Measurements from ENCODE around the gene SLC45A1.
A peak's percentile ranks its signal among the peaks of the same experiment; 100 is the strongest.
"Not testable (repeated sequence)": the region's sequence is repeated elsewhere in the genome, so short reads cannot be mapped to it uniquely, and the experiment has no call there.

The SLC45A1 gene

GRCh38 chr1:8317647-8318381 lies at the start of gene SLC45A1:
TSS of gene SLC45A1 (plus strand) at chr1:8318114. CDS start at chr1:8324330, 6,216 bp downstream.
- DNase-seq = peak; percentile 77 to 78

DNA sequence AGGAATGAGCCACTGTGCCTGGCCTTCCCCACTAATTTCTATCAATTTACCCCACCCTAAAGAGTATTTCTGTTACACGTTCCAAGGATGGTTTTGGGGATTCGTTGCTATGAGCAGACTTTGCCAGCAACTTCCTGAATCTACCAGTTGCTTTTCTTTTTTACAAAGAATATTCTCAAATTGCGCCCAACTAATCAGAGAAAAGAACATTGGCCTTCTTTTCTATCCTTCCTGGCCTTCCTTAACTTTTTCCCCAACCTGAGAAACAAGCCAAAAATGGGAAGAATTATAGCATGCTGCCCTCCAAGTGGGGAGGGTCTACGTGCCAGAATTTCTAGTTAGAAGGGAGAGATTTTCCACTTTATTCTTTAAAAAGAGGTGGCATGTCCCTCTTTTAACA lies 44.9 kb upstream of the SLC45A1 start:
- DNase-seq = no peak

- DNase-seq = no peak
These were observed 43.6 kb upstream of the SLC45A1 start for GRCh38 chr1:8274352-8274751.

DNA sequence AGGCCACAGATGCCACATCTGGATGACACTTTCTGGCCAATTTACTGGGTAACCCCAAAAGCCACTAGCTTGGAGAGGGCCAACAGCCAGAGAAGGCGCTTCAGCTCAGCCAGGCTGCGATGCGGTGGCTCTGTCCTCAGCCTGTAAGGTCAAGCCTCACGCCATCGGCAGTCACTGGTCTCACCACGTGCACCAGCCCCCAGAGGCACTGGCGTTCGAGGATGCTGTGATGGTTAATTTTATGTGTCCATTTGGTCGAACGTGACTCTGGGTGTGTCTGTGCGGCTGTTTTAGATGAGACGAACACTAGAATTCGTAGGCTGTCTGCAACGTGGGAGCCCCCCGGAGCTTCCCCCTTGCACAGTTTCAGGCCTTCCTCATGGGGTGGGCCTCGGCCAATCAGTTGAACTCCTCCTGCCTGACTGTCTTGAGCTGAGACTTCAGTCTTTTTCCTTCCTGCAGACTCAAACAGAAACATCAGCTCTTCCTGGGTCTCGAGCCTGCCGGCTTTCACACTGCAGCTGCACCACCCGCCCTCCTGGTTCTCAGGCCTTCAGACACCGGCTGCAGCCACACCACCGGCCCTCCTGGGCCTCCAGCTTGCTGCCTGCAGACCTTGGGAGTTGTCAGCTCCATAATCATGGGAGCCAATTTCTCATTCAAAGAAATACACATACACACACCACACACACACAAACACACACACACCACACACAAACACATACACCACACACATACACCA lies 41.6 kb upstream of the SLC45A1 start:
- DNase-seq = no peak

- no peak for DNase-seq
These were observed 41.0 kb upstream of the SLC45A1 start for GRCh38 chr1:8276932-8277331.

DNA sequence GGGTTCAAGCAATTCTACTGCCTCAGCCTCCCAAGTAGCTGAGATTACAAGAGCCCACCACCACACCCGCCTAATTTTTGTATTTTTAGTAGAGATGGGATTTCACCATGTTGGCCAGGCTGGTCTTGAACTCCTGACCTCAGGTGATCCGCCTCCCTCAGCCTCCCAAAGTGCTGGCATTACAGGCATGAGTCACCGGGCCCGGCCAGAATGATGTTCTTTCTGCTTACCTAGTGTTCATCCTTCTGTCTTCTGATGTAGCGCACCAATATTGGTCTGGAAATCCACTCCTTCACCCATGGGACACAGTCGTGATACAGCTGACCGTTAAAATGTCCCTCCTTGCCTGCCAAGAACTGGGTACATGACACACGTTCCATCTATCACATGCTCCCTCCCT lies 39.2 kb upstream of the SLC45A1 start:
- not testable (repeated sequence) for DNase-seq

DNA sequence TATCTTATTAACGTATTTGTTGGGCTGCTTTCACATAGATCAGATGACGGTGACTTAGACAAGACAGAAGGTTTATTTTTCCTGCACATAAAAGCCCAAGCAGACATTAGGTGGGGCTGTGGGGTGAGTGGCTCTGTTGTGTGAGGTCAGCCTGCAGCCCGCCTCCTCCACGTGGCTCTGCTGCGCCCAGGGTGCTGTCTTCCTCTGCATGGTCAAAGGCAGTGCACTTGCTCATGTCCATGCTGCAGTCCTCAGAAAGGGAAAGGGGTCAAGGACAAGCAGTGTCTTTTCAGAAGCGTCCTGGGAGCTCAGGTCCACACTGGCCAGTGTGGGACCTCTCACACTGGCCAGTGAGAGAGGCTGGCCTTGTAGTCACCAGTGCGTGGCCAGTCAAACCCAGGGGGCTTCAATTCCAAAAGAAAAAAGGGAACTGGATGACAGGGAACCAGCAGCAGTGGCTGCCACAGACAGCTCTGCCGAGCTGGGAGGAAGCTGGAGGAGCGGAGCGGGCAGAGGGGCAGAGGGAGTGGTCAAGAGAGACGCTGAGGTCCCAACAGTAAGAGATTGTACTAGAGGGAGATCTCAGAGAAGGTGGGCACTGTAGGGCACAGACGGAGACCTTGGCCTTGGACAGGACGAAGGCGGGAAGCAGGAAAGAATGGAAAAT lies 35.9 kb upstream of the SLC45A1 start:
- DNase-seq = no peak

DNA sequence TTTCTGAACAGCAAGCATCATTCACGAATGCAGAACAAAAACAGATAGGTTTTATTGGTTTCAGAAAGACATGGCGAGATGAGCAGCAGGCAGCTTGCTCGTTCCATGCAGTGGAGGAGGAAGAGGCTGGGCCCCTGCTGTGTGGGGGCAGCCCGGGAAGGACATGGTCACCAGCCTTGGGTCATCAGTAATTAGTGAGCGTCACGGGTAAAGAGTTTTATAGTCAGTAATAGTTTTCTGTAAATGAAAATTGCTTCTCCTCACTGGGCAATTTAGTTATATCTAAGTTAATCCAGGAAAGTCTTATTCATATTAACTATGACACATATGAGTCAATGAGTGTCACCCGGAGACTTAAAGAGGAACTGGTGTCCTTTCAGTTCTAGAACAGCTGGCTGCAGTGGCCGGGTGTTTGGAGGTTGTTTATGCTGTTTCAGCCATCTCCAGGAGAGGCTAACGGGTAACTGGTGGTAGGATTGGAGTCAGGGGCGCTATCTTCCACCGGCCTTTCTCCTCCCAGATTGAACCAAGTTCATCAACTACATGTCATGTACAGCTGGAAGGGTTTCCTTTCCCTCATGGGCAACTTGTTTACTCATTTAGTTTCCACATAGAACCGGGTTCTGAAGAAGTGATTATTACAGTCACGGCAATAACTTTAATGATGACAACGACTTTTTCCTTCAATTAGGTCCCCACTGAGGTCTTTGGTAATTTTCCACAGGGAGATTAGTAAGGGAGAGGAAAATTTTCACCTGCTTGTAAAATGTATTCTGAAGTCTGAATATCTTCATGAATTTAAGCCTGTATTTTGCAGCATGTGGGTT lies 34.6 kb upstream of the SLC45A1 start:
- DNase-seq = no peak

DNA sequence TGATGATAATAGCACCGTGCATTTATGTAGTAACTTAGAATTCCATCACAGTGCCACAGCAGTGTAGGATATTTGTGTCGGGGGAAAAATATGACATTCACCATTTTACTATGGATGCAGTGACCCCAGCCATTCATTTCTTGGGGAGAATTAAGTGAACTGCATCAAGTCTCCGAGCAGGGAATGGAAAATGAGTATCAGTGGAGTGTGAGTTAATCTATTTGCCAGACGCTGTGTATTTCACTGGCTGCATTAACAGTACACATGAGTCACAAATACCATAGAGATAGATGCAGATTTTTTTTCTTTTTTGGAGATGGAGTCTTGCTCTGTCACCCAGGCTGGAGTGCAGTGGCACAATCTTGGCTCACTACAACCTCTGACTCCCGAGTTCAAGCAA lies 33.8 kb upstream of the SLC45A1 start:
- no peak for DNase-seq

GRCh38 chr1:8285103-8285502 lies 32.8 kb upstream of the SLC45A1 start:
- no peak for DNase-seq

DNA sequence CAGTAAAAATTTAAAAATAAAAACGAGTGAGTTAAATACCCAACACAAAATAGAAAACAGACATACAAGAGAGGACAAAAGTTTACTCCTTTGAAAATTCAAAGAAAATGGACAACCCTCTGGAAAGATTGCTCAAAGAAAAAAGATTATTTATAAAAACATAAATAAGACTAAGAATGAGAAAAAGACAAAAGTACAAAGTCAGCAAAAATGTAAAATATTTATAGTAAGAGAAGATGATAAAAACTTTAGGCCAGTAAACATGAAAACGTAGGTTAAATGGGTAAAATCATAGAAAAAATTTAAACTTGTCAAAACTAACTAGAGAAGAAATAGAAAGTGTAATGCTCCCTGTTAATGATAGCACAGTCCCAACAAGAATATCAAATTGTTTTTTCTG lies 31.9 kb upstream of the SLC45A1 start:
- no peak for DNase-seq

DNA sequence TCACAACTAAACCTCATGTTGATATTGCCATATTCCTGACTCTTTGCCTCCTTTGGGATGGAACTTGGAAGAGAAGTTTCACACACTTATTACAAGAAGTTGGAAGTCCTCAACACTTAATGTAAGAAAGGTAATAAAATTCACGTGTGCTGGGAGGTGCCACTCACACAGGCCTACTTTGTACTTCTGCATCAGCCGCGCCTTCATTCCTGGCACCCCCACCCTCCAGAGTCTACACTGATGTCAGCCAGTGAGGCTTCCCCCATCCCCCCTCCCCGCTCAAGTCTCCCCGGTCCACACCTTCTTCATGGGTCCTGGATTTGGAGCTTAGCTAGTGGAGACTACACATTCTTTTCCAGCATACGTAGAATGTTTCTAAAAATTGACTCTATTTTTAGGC lies 24.8 kb upstream of the SLC45A1 start:
- DNase-seq = no peak

DNA sequence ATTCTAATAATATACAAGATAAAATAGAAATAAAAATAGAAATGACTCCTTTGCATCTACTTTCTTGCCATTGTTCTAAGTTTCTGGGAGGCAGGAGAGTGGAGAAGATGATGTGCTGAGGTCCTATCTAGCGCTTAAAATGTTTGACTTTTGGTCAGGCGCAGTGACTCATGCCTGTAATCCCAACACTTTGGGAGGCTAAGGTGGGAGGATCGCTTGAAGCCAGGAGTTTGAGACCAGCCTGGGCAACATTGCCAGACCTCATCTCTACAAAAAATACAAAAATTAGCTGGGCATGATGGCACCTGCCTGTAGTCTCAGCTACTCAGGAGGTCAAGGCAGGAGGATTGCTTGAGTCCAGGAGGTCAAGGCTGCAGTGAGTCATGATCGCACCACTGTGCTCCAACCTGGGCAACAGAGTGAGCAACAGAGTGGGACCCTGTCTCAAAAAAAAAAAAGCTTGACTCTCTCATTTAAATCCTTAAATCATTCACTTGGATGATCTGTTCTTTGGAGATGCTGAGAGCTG lies 24.2 kb upstream of the SLC45A1 start:
- no peak for DNase-seq

- no peak for DNase-seq
These were observed 23.7 kb upstream of the SLC45A1 start for GRCh38 chr1:8294170-8294697.

- DNase-seq = no peak
These were observed 20.7 kb upstream of the SLC45A1 start for GRCh38 chr1:8297245-8297644.

- no peak for DNase-seq
These were observed 18.0 kb upstream of the SLC45A1 start for GRCh38 chr1:8299963-8300362.

DNA sequence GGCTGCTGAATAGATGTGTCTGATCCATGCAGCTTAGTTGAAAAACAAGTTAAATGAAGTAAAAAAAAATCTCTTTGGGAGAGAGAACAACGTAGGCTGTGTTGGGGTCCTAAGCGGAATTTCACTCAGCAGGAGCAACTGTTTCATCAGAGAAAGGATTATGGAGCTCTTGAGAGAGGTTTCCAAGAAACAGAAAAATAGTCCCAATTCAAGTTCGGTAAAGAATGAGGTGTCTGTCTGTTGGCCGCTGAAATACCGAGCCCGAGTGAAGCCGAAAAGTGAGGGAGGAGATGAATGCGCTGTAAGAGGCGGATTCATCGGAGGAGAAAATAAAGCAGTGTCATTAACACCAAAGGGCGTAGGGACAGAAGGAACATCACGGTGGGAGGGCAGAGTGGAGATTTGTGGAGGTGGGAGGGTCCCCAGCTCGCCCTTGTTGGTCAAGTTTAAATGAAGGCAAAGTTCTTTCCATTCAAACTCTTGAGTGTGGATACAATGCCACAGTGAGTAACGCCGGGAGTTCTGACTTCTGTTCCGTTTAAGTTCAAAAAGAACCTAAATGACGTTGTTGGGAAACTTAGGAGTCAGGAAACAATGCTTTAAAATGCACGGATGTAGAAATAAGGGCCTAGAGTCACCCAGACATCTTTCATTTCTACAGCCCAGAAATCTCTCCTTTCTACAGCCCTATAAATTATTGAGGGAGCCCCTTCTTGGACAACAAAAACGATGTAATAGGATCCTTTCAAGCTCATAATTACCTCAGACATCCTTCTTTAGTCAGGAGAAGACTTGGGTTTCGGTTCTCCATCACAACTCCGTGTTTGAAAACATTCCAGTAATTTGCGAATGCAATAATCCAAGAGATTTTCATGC lies 15.6 kb upstream of the SLC45A1 start:
- DNase-seq = no peak

- no peak for DNase-seq
These were observed 14.8 kb upstream of the SLC45A1 start for GRCh38 chr1:8303141-8303540.

DNA sequence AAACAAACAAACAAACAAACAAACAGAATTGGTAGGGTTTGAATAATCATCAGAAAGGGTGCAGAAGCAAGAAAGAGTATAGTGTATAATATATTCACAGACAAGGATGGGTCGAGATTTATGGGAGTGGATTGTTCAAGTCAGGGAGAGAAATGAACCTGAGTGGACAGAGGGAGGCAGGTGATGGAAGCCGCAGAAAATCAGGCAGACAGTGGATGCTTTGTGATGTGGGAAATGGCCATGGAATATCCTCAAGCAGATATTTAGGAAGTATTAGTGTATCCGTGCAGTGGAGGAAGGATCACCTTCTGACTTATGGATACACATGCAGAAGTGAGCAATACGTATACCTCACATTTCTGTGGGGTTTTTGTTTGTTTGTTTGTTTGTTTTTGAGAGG lies 14.0 kb upstream of the SLC45A1 start:
- no peak for DNase-seq

GRCh38 chr1:8307628-8308027 lies 10.3 kb upstream of the SLC45A1 start:
- no peak for DNase-seq

DNA sequence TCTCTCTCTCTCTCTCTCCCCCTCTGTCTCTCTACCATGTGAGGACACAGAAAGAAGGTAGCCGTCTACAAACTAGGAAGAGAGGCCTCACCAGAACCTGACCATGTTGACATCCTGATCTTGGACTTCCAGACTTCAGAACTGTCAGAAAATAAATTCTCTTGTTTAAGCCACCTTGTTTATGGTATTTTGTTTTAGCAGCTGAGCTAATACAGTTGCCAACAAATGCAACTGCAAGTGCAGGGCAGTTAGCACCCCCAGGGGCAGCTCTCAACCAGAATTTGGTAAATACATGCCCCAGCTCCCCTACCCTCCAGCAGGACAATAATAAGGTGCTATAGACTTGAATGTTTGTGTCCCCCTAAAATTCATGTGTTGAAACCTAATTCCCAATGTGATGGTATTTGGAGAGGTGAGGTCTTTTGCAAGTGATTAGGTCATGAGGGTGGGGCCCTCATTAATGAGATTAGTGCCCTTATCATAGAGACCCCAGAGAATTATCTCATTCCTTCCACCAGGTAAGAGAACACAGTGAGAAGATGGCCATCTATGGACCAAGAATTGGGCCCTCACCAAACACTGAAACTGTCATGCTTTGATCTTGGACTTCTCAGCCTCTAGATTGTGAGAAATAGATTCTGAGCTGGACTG lies 6.7 kb upstream of the SLC45A1 start:
- no peak for DNase-seq

All from activated CD4-positive, alpha-beta T cell treated with anti-CD3 and anti-CD28 coated beads for 4 hours (primary cell).